A549 (cell line): Measurements from ENCODE around the gene TPST1. TPM values are rescaled to one million over a fixed set of nuclear protein-coding genes. Genes with fewer than 3 reads are reported as not detected.

Experiments used
- ATAC-seq, 2 experiments: fragments of 200-7000 bp in 1 of 2; fragments of >200 bp in 1 of 2; cut with Nextera tagmentation in 1 of 2; cut with Tn5 transposase in 1 of 2; 3 replicates each; pipeline versions ENCODE4 v1.8.0 to v1.9.1; 2018 to 2020; ENCODE audit warnings: mild to moderate bottlenecking in 1 of 2, moderate library complexity in 1 of 2
- CTCF ChIA-PET: fragments of 300-600 bp; sonication (Branson Sonifier 250); formaldehyde crosslinking; extraction: SDS; loops from one replicate; lab custom pipeline; 2021; ENCODE audit warnings: antibody characterized with exemption, inconsistent platforms; lab: Yijun Ruan, JAX
- POLR2A ChIA-PET: fragments of 350-600 bp; formaldehyde crosslinking; extraction: SDS; loops from one replicate; lab custom pipeline; 2021; ENCODE audit warnings: antibody characterized with exemption, inconsistent platforms; lab: Yijun Ruan, JAX
- DNase-seq, 2 experiments: peaks; one replicate each; pipeline versions ENCODE4 v3.0.0 to v3.0.0-alpha.2; 2011 to 2016; ENCODE audit warnings: low read depth in 1 of 2, low spot score in 1 of 2
- FAIRE-seq: peaks from 2 replicates; lab custom pipeline; 2011; peaks lifted over from hg19 to GRCh38; lab: Jason Lieb, UNC
- H3K27ac ChIP-seq, 2 experiments: fragments of >200 bp; sonication (Bioruptor Twin); formaldehyde crosslinking; 3 replicates each; pipeline ENCODE4 v1.5.1; 2016 to 2017
- H3K4me1 ChIP-seq: fragments of >200 bp; sonication (Bioruptor Twin); formaldehyde crosslinking; 3 replicates; pipeline ENCODE4 v1.6.1; 2016
- H3K4me2 ChIP-seq: fragments of >200 bp; sonication (Bioruptor Twin); formaldehyde crosslinking; 3 replicates; pipeline ENCODE4 v1.6.1; 2016
- H3K4me3 ChIP-seq: fragments of >200 bp; sonication (Bioruptor Twin); formaldehyde crosslinking; 3 replicates; pipeline ENCODE4 v1.5.1; 2016
- H3K9me3 ChIP-seq: fragments of >200 bp; sonication (Bioruptor Twin); formaldehyde crosslinking; 3 replicates; pipeline ENCODE4 v1.6.1; 2016
- BCL3 ChIP-seq: fragments of >200 bp; sonication (Bioruptor Twin); formaldehyde crosslinking; IDR thresholded peaks from 3 replicates; pipeline ENCODE4 v1.6.1; 2016
- BHLHE40 ChIP-seq: IDR thresholded peaks from 2 replicates; pipeline ENCODE4 v1.6.1; 2012; ENCODE audit warnings: low read depth, low read length, inconsistent platforms
- CBX2 ChIP-seq: fragments of 200-600 bp; sonication (generic); IDR thresholded peaks from 2 replicates; pipeline ENCODE4 v1.6.1; 2016; ENCODE audit warnings: low read depth, mild to moderate bottlenecking, borderline replicate concordance
- CBX8 ChIP-seq: fragments of 200-600 bp; sonication (generic); IDR thresholded peaks from 2 replicates; pipeline ENCODE4 v1.6.1; 2016
- CEBPB ChIP-seq, 2 experiments: fragments of >200 bp in 1 of 2; sonication (Bioruptor Twin) in 1 of 2; formaldehyde crosslinking in 1 of 2; IDR thresholded peaks; 2 replicates each; pipeline ENCODE4 v1.6.1; 2012 to 2016
- CHD4 ChIP-seq: fragments of 200-600 bp; sonication (generic); IDR thresholded peaks from 2 replicates; pipeline ENCODE4 v1.6.1; 2016; ENCODE audit warnings: antibody characterized with exemption, mild to moderate bottlenecking, borderline replicate concordance
- CTCF ChIP-seq: fragments of >200 bp; sonication (Bioruptor Twin); formaldehyde crosslinking; IDR thresholded peaks from 3 replicates; pipeline ENCODE4 v1.5.1; 2016
- E2F6 ChIP-seq: IDR thresholded peaks from 2 replicates; pipeline ENCODE4 v1.6.1; 2012; ENCODE audit warnings: low read depth, borderline replicate concordance
- EHMT2 ChIP-seq: fragments of 200-600 bp; sonication (generic); IDR thresholded peaks from 2 replicates; pipeline ENCODE4 v1.6.1; 2016; ENCODE audit warnings: antibody characterized with exemption, low read depth, mild to moderate bottlenecking, moderate library complexity
- ELK1 ChIP-seq: fragments of 150-350 bp; IDR thresholded peaks from 2 replicates; pipeline ENCODE4 v1.6.1; 2014; ENCODE audit warnings: low read depth, mild to moderate bottlenecking, low read length
- FOSL2 ChIP-seq, 2 experiments: fragments of 450-650 bp in 1 of 2; fragments of >200 bp in 1 of 2; sonication (Bioruptor Twin) in 1 of 2; formaldehyde crosslinking; IDR thresholded peaks; 2 replicates each; pipeline versions ENCODE4 v1.5.0 to v1.6.1; 2016 to 2020; ENCODE audit warnings: mild to moderate bottlenecking in 1 of 2, moderate library complexity in 1 of 2
- FOXS1 ChIP-seq: fragments of 250-450 bp; sonication (Bioruptor Pico); IDR thresholded peaks from 2 replicates; pipeline ENCODE4 v1.5.0; 2020; ENCODE audit warnings: mild to moderate bottlenecking, moderate library complexity
- HEYL ChIP-seq: fragments of 250-450 bp; sonication (Bioruptor Pico); IDR thresholded peaks from 2 replicates; pipeline ENCODE4 v1.8.0; 2021; ENCODE audit warnings: mild to moderate bottlenecking, moderate library complexity
- HMGXB4 ChIP-seq: fragments of 250-450 bp; sonication (Bioruptor Pico); IDR thresholded peaks from 2 replicates; pipeline ENCODE4 v1.5.0; 2021; ENCODE audit warnings: mild to moderate bottlenecking, moderate library complexity, borderline replicate concordance
- HOXB13 ChIP-seq: fragments of 250-450 bp; sonication (Bioruptor Pico); IDR thresholded peaks from 2 replicates; pipeline ENCODE4 v1.5.0; 2020; ENCODE audit warnings: low read depth, mild to moderate bottlenecking, moderate library complexity
- JUN ChIP-seq, 2 experiments: fragments of >200 bp; sonication (Bioruptor Twin); formaldehyde crosslinking; IDR thresholded peaks; 2 replicates in 1 of 2; 3 replicates in 1 of 2; pipeline ENCODE4 v1.6.1; 2016 to 2017
- KDM5A ChIP-seq: fragments of 200-600 bp; sonication (generic); IDR thresholded peaks from 2 replicates; pipeline ENCODE4 v1.6.1; 2016; ENCODE audit warnings: antibody characterized with exemption, mild to moderate bottlenecking
- MAX ChIP-seq: IDR thresholded peaks from 2 replicates; pipeline ENCODE4 v1.6.1; 2012
- MAZ ChIP-seq: fragments of 150-350 bp; IDR thresholded peaks from 2 replicates; pipeline ENCODE4 v1.6.1; 2014; ENCODE audit warnings: antibody characterized with exemption, low read depth, low read length, borderline replicate concordance
- MYC ChIP-seq: IDR thresholded peaks from 2 replicates; pipeline ENCODE4 v1.6.1; 2012; ENCODE audit warnings: mild to moderate bottlenecking, inconsistent platforms, low read length, improper control_type of control experiment, borderline replicate concordance
- NPAS2 ChIP-seq: fragments of 250-450 bp; sonication (Bioruptor Pico); IDR thresholded peaks from 2 replicates; pipeline ENCODE4 v1.8.0; 2022; ENCODE audit warnings: mild to moderate bottlenecking, moderate library complexity, borderline replicate concordance
- NR3C1 ChIP-seq: fragments of >200 bp; sonication (Bioruptor Twin); formaldehyde crosslinking; IDR thresholded peaks from 3 replicates; pipeline ENCODE4 v1.6.1; 2017
- POLR2A ChIP-seq: IDR thresholded peaks from 2 replicates; pipeline ENCODE4 v1.6.1; 2012; ENCODE audit warnings: mild to moderate bottlenecking, low read length
- SMC3 ChIP-seq: fragments of >200 bp; sonication (Bioruptor Twin); formaldehyde crosslinking; IDR thresholded peaks from 3 replicates; pipeline ENCODE4 v1.6.1; 2018; ENCODE audit warnings: inconsistent platforms
- ZFP36 ChIP-seq: fragments of 450-650 bp; IDR thresholded peaks from 2 replicates; pipeline ENCODE4 v1.6.1; 2014; ENCODE audit warnings: borderline replicate concordance; ENCODE audit not compliant: partially characterized antibody
- ZSCAN20 ChIP-seq: fragments of 250-450 bp; sonication (Bioruptor Pico); IDR thresholded peaks from 2 replicates; pipeline ENCODE4 v1.8.0; 2022; ENCODE audit warnings: mild to moderate bottlenecking, moderate library complexity
- WGBS: methylation state at CpG from one replicate; pipeline ENCODE4 v1.1.6; 2017; ENCODE audit errors: missing lambda C conversion rate; 5-methylcytosine and 5-hydroxymethylcytosine counted together
- polyA plus RNA-seq, 4 experiments: library from polyadenylated mRNA; depleted of rRNA in 3 of 4; stranded (reverse); fragments of >200 nt; fragmentation: RNase III in 1 of 4; extraction: RNeasy Plus Mini Kit Qiagen cat#74134 plus additional on column Dnase treatment in 1 of 4; gene quantifications; 2 replicates in 3 of 4; 3 replicates in 1 of 4; pipeline ENCODE4 v1.2.3, GENCODE V29; 2011 to 2017

The TPST1 gene
- polyA plus RNA-seq, 2 of the 4 experiments (the other 2 are of a cell fraction): 14.6 to 20.4 TPM

GRCh38 chr7:66307591-66308215, 102.6 kb downstream of the TPST1 start:
- ATAC-seq (peak in 1 of 2 experiments; percentile 40; a peak in 2 of 6 replicates), DNase-seq (no peak), FAIRE-seq (no peak)
- WGBS: 71% methylated on average over 5 of the region's 5 CpGs
- no peaks in the 10 kb centered on the region for H3K9me3 ChIP-seq
- CTCF ChIA-PET: interaction anchor here (1.5 kb wide), 1 partner anchor 164 kb away, joined by 3 read pairs; no protein-coding TSS in a partner anchor
- no peak overlapping the region for H3K4me3 ChIP-seq
- H3K4me1 ChIP-seq: peaks cover 9% of the 10 kb centered on the region
- no peak overlapping the region for H3K27ac ChIP-seq
- H3K4me2 ChIP-seq: peak overlapping the region; percentile 37; the same call in 2 of the 3 replicates
- POLR2A ChIA-PET: no interaction called here
- no peak for TF ChIP-seq POLR2A
- TF ChIP-seq CHD4: no peak
- TF ChIP-seq CBX8: no peak
- TF ChIP-seq NPAS2 (CRISPR knock-in tag): no peak
- no peak for TF ChIP-seq CEBPB (IDR thresholded peaks at IDR 0.05)
- TF ChIP-seq MAX: no peak
- no peak for TF ChIP-seq ZFP36
- TF ChIP-seq EHMT2: no peak
- TF ChIP-seq HOXB13 (CRISPR knock-in tag): no peak
- TF ChIP-seq, all 56 proteins: peak for 0

- Histone ChIP-seq H3K4me1 (peaks cover 9% of the 10 kb centered on the region), H3K4me2 (no peak overlapping the region), H3K4me3 (no peak overlapping the region), H3K9me3 (no peaks in the 10 kb centered on the region), H3K27ac (no peak overlapping the region)
- 81% methylated on average over 3 of the region's 3 CpGs for WGBS
- ATAC-seq (no peak), DNase-seq (no peak), FAIRE-seq (no peak)
- ChIA-PET POLR2A (no interaction called here), CTCF (interaction anchor here (1.5 kb wide), 1 partner anchor 165 kb away, joined by 3 read pairs; no protein-coding TSS in a partner anchor)
- TF ChIP-seq FOXS1 (CRISPR knock-in tag): no peak
- TF ChIP-seq SMC3: no peak
- TF ChIP-seq ELK1: no peak
- TF ChIP-seq NR3C1: no peak
- TF ChIP-seq MAZ: no peak
- TF ChIP-seq KDM5A: no peak
- TF ChIP-seq FOSL2 (IDR thresholded peaks at IDR 0.05): no peak
- no peak for TF ChIP-seq FOSL2 (CRISPR knock-in tag; IDR thresholded peaks at IDR 0.05)
- no peak for TF ChIP-seq HEYL (CRISPR knock-in tag)
Observed at GRCh38 chr7:66308411-66308810, 103.3 kb downstream of the TPST1 start.

- Histone ChIP-seq H3K4me1 (peaks cover 9% of the 10 kb centered on the region), H3K27ac (no peak overlapping the region), H3K4me3 (no peak overlapping the region), H3K4me2 (no peak overlapping the region), H3K9me3 (no peaks in the 10 kb centered on the region)
- WGBS: 98% methylated on average over 2 of the region's 2 CpGs
- ChIA-PET POLR2A (interaction anchor here (0.5 kb wide), 1 partner anchor 318 kb away, joined by 4 read pairs; the partner anchor contains the start of gene KCTD7), CTCF (interaction anchor here (0.9 to 1.5 kb wide), 4 partner anchors 33 to 280 kb away, joined by 3 to 4 read pairs (median 4); no protein-coding TSS in a partner anchor)
- FAIRE-seq (no peak), ATAC-seq (no peak), DNase-seq (no peak)
- TF ChIP-seq CBX8 (no peak), FOXS1 (CRISPR knock-in tag) (no peak), FOSL2 (IDR thresholded peaks at IDR 0.05) (no peak), FOSL2 (CRISPR knock-in tag; IDR thresholded peaks at IDR 0.05) (no peak), EHMT2 (no peak), POLR2A (no peak), BHLHE40 (no peak), JUN (IDR thresholded peaks at IDR 0.05) (no peak), CTCF (no peak), HOXB13 (CRISPR knock-in tag) (no peak), HMGXB4 (CRISPR knock-in tag) (no peak), ZSCAN20 (CRISPR knock-in tag) (no peak), CBX2 (no peak), MYC (no peak), E2F6 (no peak), MAZ (no peak), BCL3 (no peak)
Observed at GRCh38 chr7:66310620-66311019, 105.5 kb downstream of the TPST1 start.
